Ishikawa (cell line): ENCODE data around the gene STK32A.

Experiments used
- CEBPB ChIP-seq: IDR thresholded peaks from 2 replicates; pipeline ENCODE4 v1.6.1; 2012
- CREB1 ChIP-seq: IDR thresholded peaks from 2 replicates; pipeline ENCODE4 v1.6.1; 2012; ENCODE audit warnings: low read depth
- EGR1 ChIP-seq: IDR thresholded peaks from 2 replicates; pipeline ENCODE4 v1.6.1; 2012
- EP300 ChIP-seq: IDR thresholded peaks from 2 replicates; pipeline ENCODE4 v1.6.1; 2012; ENCODE audit warnings: borderline replicate concordance
- FOXM1 ChIP-seq: IDR thresholded peaks from 2 replicates; pipeline ENCODE4 v1.6.1; 2012; ENCODE audit warnings: low read depth, borderline replicate concordance
- NFIC ChIP-seq: IDR thresholded peaks from 2 replicates; pipeline ENCODE4 v1.6.1; 2012
- RAD21 ChIP-seq: IDR thresholded peaks from 2 replicates; pipeline ENCODE4 v1.6.1; 2012; ENCODE audit warnings: low read depth
- REST ChIP-seq: IDR thresholded peaks from 2 replicates; pipeline ENCODE4 v1.6.1; 2012; ENCODE audit warnings: low read depth, mild to moderate bottlenecking
- TAF1 ChIP-seq: IDR thresholded peaks from 2 replicates; pipeline ENCODE4 v1.6.1; 2012; ENCODE audit warnings: low read depth, mild to moderate bottlenecking
- TCF12 ChIP-seq: IDR thresholded peaks from 2 replicates; pipeline ENCODE4 v1.6.1; 2012; ENCODE audit warnings: low read depth
- TEAD4 ChIP-seq: IDR thresholded peaks from 2 replicates; pipeline ENCODE4 v1.6.1; 2012
- USF1 ChIP-seq: IDR thresholded peaks from 2 replicates; pipeline ENCODE4 v1.6.1; 2012
- YY1 ChIP-seq: IDR thresholded peaks from 2 replicates; pipeline ENCODE4 v1.6.1; 2012; ENCODE audit warnings: low read depth
- ZBTB7A ChIP-seq: IDR thresholded peaks from 2 replicates; pipeline ENCODE4 v1.6.1; 2012; ENCODE audit warnings: low read depth
- TF ChIP-seq, protein P1 (sequence below): IDR thresholded peaks from 2 replicates; pipeline ENCODE4 v1.6.1; 2012

The STK32A gene

GRCh38 chr5:147290261-147290660 is 55.4 kb downstream of the STK32A start:
- TF ChIP-seq CEBPB (no peak), USF1 (no peak), NFIC (no peak), RAD21 (no peak), TCF12 (no peak), CREB1 (no peak), TEAD4 (no peak), EP300 (no peak), FOXM1 (no peak), REST (no peak), ZBTB7A (no peak), YY1 (no peak)
- TF ChIP-seq, protein P1, sequence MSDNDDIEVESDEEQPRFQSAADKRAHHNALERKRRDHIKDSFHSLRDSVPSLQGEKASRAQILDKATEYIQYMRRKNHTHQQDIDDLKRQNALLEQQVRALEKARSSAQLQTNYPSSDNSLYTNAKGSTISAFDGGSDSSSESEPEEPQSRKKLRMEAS: no peak

DNA sequence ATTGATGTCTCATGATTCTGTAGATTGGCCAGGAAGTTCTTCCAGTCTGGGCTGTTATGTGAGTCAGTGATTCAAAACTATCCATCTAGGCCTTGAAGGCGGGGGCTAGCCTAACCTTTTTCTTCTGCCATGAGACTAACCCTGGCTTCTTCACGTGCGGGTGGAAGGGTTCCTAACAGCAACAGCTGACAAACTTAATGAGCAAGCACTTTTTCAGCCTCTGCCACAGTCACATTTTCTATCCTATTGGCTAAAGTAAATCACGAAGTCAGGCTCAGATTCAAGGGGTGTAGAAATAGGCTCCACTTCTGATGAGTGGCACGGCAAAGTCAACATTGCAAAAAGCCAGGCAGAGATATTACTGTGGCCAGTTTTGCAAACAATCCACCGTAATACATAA is 68.4 kb downstream of the STK32A start:
- TF ChIP-seq TAF1 (no peak), CEBPB (no peak), EGR1 (no peak), USF1 (no peak), NFIC (no peak), FOXM1 (no peak), RAD21 (no peak), CREB1 (no peak), TCF12 (no peak), REST (no peak), ZBTB7A (no peak), YY1 (no peak), TEAD4 (no peak)
- TF ChIP-seq, protein P1: no peak

- TF ChIP-seq TEAD4 (no peak), EP300 (no peak), EGR1 (no peak), TCF12 (no peak), ZBTB7A (no peak), FOXM1 (no peak), YY1 (no peak), CREB1 (no peak)
- TF ChIP-seq, protein P1: no peak
These were observed 69.2 kb downstream of the STK32A start for GRCh38 chr5:147303976-147304375.

DNA sequence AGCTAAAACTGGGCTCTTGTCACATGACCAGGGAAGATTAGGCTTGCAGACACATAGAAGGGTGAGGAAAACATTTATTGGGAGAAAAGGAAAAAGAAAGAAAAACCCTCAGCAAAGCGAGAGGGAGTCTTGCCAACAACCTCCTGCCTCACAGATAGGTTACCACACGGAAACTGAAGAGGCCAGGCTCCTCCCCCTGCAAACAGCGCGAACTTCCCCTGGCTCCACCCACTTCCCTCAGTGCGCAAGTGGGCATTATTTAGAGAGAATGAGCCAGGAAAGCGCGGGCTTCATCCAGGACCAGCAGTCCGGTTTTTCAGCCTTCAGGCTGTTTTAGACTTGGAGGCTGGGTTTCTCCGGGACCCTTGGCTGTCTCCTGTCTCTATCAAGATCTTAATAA is 70.3 kb downstream of the STK32A start:
- TF ChIP-seq CREB1 (no peak), USF1 (no peak), RAD21 (no peak), NFIC (no peak), CEBPB (no peak), YY1 (no peak), REST (no peak), EGR1 (no peak), TAF1 (no peak), FOXM1 (no peak), EP300 (no peak), ZBTB7A (no peak), TCF12 (no peak), TEAD4 (no peak)
- TF ChIP-seq, protein P1: no peak
